Myocyte (in vitro differentiated cells): ENCODE measurements around the gene PRKN. TPM values are rescaled to one million over a fixed set of nuclear protein-coding genes. Genes with fewer than 3 reads are reported as not detected.

Experiments used
- DNase-seq: peaks from one replicate; pipeline ENCODE4 v3.0.0-alpha.2; 2012; ENCODE audit warnings: low read depth
- total RNA-seq: library from RNA; depleted of rRNA; stranded (reverse); fragments of >200 nt; gene quantifications from 2 replicates; pipeline ENCODE4 v1.2.3, GENCODE V29; 2014

The PRKN gene
- total RNA-seq, 1 donor from 2014 or later = 8.9 TPM

DNA sequence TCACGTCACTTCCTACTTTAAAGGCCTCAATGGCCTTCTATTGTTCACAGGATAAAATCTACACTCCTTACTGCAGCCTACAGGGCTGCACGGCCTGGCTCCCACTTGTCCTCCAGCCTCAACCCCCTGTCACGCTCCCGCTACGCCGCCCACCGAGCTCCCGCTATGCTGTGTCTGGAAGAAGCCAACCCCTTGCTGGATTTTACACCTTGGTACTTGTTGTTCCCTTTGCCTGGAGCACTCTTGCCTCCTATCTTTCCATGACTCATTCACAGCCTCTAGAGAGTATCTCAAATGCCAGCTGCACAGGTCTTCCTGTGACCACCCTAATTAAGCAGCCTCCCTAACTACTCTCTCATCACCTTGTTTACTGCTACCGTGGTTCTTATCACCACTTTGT lies 259.9 kb downstream of the PRKN start:
- DNase-seq = peak; percentile 15

DNA sequence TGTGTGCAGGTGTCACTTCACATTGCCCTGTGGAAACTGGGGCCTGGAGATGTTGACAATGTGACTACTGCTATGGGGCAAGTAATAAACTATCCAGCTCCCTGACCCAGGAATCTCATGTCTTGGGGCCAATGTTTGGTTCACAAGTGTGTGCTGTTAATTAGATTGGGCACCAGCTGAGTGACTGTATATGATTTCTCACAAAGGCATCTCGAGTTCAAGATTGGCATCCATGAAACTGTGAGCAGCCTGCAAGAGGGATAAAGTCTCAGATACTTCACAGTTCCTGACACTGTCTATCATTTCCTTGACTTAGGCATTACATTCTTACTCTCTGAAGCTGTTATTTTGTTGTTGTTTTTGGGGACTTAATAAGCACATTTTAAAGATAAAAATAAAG lies 264.0 kb downstream of the PRKN start:
- DNase-seq = no peak

DNA sequence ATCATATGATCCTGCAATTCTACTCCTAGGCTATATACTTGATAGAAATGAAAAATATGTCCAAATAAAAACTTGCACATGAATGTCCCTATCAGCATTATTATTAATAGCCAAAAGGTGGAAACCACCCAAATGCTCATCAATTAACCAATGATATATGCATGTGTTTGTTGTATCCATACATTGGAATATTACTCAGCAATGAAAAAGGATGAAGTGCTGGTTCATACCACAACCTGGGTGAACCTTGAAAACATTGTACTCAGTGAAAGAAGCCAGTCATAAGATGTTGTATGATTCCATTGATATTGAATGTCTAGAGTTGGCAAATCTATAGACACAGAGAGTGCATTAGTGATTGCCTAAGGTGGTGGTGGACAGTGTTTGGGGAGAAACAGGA lies 267.6 kb downstream of the PRKN start:
- no peak for DNase-seq

DNA sequence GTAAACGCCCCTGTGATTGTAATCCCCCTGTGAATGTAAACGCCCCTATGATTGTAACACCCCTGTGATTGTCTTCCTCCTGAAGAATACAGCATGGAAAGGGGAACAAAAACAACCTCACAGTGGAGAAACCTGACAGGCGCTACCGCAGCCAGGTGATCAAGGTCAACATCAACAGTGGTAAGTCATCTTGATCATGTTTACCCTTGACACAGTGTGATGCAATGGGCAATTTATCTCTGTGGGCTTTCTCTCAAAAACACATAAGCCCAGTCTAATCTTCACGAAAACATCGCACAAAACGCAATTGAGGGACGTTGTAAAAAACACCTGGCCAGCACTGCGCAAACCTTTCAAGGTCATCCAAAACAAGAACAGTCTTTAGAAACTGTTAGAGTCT lies 277.2 kb downstream of the PRKN start:
- DNase-seq = no peak

DNA sequence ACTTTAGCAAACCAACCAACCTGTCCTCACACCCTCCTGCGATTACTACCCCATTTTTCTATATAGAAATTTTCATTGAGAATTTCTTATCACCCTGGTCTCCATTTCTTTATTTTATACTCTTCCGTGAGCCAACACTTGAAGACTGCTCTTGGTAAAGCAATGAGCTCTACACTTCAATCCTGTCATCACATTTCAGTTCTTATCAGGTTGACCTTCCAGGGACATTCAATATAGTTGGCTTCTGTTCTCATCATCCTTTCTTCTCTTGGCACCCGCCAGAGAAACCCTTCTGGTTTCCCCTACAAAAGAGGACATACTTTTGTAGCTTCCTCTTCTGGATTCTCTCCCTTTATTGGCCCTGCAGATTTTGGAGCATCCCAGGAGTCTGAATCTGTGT lies 279.3 kb downstream of the PRKN start:
- no peak for DNase-seq

DNA sequence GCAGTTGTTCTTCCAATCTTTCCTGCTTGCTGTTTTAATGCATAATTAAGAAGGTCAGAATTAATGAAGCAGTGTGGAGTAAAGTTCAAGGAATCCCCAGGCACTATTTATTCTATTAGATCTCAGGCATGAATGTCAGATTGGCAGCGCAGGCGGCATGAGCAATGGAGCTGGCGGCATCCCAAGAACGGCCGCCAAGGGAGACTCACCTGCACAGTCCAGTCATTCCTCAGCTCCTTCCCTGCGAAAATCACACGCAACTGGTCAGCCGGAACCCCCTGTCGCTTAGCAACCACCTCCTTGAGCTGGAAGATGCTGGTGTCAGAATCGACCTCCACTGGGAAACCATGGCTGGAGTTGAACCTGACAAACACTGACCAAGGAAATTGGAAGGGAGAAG lies 284.5 kb downstream of the PRKN start:
- DNase-seq = no peak

DNA sequence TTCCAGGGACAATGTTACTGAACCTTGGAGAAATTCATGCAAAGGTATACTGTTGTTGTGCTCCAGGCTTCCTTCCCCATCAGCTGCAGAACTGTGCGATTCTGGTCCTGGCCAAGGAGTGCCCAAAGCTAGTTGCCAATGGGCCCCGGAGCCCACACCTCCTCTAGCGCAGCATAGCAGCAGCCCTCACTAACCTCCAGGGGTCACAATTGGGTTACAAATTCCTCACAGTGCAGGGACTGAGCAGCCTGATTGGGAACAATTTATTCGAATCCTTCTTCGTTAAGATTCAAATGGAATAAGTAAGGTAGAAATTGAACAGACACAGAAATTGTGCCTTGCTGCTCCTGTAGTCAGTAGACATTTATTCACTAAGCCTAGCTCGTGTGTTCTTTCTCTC lies 284.9 kb downstream of the PRKN start:
- peak; percentile 24 for DNase-seq

DNA sequence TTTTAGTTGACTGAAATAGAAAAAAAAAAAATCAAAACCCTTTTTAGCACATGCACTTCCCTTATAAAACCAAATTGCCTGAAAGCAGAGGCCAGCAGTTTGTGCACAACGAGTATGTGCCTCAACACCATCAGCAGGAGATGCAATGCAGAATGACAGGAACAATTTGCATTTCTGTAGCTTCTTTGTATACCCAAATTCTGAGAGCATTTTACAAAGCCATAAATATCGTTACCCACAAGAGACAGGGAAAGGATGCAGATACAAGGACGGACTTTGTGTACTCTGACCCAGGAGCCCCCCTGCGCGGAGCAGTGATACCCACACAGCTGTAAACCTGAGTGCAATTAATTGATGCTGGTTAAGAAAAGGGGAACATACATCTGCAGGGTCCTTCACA lies 285.6 kb downstream of the PRKN start:
- DNase-seq = no peak

DNA sequence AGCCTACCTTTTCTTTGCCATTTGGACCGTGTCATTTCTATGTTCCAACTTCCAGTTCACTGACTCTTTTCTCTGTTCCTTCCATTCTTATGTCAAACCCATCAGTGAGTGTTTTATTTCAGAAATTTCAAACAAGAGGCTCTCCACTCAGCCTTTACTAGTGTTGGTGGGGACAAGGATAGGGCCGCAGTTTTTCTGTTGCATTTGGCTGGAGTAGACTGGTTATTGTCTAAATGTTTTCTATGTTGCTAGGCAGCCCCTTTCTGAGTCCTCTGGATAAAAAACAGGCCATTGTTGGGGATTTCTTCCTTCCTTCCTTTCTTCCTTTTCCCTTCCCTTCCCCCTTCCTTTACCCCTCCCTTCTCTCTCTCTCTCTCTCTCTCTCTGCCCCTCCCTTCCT lies 288.6 kb downstream of the PRKN start:
- DNase-seq = no peak

DNA sequence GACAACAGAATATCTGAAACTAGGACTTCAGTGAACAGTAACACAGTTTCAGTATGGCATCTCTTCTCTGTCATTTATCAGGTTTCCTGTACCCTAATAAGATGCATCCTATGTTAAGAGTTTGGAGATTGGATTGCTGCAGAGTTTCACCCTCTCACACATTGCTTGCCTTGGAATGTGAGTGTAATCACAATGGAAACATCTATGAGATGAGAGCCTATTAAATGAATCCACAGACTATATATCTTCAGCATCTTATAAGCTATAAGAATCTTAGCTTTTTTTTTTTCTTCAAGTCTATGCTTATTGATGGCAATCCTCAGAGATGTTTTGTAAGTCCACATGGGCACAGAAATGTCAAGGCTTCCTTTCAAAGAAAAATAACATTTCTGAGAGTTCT lies 292.5 kb downstream of the PRKN start:
- DNase-seq = no peak

DNA sequence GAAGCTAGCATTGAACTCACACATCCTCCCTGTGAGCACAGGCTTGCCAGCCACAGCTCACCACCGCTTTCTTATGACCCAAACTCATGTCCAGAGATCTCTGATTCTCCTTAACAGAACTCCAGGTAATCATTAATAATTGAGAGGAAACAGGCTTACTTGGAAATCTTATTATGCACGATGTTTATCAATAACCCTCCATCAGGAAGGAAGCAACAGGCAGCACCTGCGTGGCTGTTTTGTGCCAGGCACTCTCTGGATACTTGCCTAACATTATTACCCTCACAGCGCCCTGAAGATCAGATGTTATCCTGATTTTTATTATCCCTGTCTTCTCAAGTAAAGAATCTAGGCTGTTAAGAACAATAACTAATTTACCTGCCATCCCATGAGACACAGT lies 306.6 kb downstream of the PRKN start:
- no peak for DNase-seq

DNA sequence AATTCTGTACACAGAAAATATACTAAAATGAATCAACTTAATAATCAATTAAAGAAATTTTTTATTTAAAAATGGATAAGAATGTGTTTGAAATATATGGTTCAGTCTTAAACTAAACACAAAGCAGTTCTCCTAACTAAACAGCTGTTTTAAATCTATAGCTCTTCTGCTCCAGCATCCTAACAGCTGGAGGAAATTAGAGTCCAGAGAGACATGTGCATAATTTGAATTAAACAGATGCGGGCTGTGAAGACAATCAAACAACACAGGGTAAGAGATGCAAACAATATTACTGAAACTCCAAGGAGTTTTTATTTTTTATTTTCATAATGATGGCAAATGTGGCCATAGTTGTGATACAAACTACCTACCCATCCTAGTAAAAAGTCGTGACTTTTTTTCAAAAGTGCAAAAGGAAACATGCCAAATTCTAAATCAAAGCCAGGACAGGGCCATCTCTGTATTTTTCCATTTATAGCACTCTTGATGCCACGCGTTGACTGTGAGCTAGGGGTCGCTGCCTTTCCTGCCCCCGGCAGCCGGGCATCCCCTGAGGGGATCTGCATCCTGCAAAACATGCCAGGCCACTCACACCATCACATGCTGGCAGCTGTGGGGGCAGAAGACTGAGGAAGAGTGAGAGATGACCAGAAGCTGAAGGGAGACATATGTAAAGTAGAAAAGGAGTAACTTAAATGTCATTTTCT lies 310.6 kb downstream of the PRKN start:
- DNase-seq = no peak

DNA sequence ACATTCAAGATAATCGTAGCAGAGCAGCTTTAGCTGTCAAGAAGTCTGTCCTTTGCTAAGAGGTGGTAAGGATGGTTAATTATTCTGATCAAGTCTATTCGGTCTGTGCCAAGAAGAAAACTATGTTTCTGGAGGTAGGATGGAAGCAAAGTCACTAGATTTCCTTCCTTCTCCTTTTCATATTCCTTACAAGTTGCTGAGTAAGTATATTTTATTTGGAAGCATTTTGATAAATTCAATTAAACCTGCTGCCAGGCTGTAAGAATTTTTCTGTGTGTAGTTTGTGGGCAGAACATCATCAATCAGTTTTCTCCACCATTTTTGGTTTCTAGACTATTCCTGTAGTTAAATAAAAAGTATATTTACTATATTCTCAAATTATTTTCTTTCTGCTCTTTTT lies 311.3 kb downstream of the PRKN start:
- DNase-seq = no peak

DNA sequence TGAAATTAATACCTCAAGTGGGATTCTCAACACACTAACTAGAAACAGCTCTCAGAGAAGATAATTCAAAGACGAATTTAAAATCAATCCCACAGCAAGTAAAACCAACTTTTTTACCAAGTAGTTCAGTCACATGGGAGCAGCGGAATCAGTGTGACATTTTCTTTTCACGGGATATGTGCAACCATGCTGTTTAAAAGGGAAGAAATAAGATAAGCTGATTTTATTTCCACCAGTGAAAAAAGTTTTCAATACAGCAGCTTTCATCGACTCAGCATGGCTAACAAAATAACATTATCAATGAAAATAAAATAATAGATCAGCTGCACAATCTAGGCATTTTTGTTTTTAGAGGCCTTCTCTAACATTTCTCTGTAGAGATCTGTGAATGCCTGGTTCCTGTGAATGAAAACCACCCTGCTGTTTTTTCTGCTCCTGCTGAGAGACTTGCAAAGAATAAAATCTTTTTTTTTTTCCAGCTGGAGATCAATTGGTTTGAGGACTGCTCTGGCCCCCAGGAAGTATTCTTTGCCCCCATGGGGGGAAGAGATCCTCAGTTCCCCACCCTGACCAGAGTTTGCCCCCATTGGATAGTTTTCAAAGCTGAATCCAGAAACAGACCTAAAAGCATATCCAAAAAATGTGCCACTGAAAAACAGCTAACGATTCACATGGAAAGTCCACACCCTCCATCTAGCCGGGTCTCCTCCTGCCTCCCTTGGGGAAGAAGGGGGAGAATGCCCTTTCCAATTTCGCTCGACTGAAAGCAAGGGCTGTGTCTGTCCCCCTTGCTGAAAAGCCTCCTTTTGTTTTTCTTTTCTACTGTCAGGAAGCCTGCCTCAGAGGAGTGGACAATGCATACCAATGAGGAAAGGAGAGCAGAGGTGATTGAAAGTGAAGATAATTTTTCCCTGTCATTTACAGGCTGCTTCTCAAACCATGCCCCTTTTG lies 317.6 kb downstream of the PRKN start:
- DNase-seq = no peak

DNA sequence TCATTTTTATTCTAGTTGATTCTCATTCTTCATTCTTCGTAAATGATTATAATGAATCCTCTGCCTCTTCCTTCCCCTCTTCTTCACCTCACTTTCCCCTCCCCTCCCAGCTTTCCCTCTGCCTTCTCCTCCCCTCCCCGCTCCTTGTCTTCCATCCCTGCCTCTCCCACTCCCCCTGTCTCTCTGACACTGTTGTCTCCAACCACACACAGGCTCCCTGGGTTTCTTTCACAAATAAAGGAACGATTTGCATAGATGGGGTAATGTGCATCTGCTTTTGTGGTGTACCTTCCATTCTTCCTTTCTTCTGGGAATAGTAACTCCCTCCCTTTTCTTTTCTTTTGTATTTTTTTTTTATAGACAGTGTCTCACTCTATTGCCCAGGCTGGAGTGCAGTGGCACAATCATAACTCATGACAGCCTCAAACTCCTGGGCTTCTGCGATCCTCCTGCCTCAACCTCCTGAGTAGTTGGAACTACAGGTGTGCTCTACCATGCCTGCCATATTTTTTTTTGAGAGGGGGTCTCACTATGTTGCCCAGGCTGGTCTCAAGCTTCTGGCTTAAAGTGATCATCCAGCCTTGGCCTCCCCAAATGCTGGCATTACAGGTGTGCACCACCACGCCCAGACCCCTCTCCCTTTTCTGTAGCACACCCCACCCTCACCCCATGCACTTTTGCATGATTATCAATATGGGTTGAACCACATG lies 318.6 kb downstream of the PRKN start:
- no peak for DNase-seq

DNA sequence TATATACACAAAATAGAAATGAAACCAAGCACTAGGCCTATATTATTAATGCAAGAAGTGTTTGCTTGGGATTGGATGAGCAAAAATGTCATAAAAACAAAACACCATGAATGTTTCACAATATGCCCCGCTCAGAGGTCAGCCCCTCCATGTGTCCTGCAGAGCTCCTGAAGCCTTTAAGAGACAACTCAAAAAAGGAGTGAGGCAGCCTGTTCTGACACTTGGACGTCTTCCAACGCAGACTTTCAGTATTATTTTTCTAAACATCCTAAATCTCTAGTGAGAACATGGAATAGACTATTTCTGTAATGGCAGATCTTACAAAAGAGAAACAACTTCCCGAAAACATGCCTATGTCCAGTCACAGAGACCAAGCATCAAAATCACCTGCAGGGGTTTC lies 322.6 kb downstream of the PRKN start:
- no peak for DNase-seq

DNA sequence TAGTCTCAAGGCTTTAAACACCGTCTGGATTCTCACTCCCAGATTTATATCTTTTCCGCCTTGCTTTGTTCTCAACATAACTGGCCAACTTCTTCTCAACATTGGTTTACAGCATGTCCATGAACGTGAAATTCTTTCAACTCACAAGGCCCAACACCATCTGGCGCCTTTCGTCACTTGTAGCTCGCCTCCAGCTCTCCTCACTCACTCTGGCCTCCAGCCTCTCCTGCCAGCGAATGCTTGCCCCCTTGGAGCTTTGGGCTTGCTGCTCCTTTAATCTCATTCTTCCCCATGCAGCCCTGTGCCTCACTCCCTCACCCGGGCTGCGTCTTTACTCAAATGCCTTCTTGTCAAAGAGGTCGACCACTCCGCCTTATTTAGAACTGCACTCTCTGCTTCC lies 324.5 kb downstream of the PRKN start:
- DNase-seq = no peak

DNA sequence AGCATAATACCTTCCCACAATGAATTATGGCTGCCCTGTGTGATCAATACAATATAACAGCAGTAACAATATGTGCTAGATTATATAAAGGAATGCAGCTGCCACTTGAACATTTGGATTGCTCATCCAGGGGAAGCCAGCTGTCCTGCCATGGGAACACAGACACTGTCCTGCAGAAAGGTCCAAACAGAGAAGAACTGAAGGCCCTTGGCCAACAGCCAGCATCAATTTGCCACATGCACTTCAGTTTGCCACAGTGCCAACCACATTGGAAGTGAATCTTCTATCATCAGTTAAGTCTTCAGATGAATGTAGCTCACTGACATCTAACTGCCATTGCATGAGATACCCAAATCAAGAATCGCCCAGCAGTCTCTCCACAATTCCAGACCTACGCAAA lies 332.4 kb downstream of the PRKN start:
- peak; percentile 23 for DNase-seq

DNA sequence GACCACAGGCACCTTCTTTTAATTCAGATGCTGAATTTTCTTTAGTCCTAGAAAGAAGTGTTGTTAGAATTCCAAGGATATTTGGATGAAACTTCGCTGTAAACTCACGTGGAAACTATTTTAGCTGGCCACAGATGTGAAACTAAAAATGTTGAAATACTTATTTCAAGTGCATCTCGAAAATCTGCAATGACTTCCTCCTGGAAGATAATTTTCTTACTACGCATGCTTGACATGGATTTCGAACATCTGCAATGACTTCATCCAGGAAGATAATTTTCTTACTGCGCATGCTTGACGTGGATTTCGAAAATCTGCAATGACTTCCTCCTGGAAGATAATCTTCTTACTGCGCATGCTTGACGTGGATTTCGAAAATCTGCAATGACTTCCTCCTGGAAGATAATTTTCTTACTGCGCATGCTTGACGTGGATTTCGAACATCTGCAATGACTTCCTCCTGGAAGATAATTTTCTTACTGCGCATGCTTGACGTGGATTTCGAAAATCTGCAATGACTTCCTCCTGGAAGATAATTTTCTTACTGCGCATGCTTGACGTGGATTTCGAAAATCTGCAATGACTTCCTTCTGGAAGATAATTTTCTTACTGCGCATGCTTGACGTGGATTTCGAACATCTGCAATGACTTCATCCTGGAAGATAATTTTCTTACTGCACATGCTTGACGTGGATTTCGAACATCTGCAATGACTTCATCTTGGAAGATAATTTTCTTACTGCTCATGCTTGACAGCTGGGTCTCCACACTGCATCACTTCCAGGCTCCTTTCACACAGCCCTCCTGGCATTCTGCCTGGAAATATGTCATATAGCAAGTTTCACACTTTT lies 336.4 kb downstream of the PRKN start:
- DNase-seq = peak; percentile 79

DNA sequence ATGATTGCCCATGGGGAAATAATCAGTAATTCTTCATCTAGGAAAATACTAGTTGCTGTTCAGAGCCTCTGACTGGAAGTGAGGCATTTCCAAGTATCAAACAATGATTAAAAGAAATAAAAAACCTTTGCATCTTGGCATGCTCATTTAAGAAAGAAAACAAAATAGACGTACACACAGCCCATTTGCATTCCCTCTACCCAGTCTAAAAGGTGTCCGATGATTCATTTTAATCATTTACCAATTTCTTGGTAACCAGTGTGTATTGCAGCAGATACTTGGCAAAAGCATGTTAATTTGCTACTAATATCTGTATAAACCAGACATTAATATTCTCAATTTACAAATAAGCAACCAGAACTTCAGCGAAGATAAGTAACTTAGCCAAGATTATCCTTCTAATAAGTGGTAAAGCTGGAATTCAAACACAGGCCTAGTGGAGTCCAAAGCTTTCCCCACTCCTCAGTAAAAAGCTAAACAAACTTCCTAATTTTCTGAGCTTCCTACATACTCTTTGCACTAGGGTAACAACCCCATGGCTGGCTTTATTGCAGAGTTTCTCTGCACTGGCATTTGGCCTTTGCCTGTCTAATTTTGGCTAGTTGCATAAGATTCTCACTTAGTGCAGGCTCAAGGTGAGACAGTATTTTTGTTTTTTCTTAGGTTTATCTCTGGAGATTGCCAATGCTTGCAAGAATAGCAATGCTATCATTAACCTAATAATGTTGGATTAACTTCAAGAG lies 338.1 kb downstream of the PRKN start:
- DNase-seq = no peak
